ENCODE measurements around the gene ZXDC. TPM values are rescaled to one million over a fixed set of nuclear protein-coding genes. Genes with fewer than 3 reads are reported as not detected.

ZXDC gene, protein sequence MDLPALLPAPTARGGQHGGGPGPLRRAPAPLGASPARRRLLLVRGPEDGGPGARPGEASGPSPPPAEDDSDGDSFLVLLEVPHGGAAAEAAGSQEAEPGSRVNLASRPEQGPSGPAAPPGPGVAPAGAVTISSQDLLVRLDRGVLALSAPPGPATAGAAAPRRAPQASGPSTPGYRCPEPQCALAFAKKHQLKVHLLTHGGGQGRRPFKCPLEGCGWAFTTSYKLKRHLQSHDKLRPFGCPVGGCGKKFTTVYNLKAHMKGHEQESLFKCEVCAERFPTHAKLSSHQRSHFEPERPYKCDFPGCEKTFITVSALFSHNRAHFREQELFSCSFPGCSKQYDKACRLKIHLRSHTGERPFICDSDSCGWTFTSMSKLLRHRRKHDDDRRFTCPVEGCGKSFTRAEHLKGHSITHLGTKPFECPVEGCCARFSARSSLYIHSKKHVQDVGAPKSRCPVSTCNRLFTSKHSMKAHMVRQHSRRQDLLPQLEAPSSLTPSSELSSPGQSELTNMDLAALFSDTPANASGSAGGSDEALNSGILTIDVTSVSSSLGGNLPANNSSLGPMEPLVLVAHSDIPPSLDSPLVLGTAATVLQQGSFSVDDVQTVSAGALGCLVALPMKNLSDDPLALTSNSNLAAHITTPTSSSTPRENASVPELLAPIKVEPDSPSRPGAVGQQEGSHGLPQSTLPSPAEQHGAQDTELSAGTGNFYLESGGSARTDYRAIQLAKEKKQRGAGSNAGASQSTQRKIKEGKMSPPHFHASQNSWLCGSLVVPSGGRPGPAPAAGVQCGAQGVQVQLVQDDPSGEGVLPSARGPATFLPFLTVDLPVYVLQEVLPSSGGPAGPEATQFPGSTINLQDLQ
- polyA plus RNA-seq (ENCODE audit: insufficient read length in 12 of 12), result 10 to 100 TPM in 11 of 12 donors, not detected in 1; 16.3 to 29.1 (median 26.1) TPM
- long read RNA-seq, donor 1, full-length matches to known transcripts, result 22 of 22 reads
- long read RNA-seq, donor 1, partial matches to known transcripts, result 0 of 22 reads
- long read RNA-seq, donor 1, other reads (novel, unspliced or antisense), result 0 of 22 reads
- long read RNA-seq, donor 2, full-length matches to known transcripts, result 8 of 8 reads
- long read RNA-seq, donor 2, partial matches to known transcripts, result 0 of 8 reads
- long read RNA-seq, donor 2, other reads (novel, unspliced or antisense), result 0 of 8 reads
- long read RNA-seq, donor 3, full-length matches to known transcripts, result 6 of 6 reads
- long read RNA-seq, donor 3, partial matches to known transcripts, result 0 of 6 reads
- long read RNA-seq, donor 3, other reads (novel, unspliced or antisense), result 0 of 6 reads
- long read RNA-seq, donor 4, partial matches to known transcripts, result 0 of 3 reads
- long read RNA-seq, donor 4, other reads (novel, unspliced or antisense), result 0 of 3 reads
- long read RNA-seq, donor 5, full-length matches to known transcripts, result 12 of 12 reads
- long read RNA-seq, donor 5, partial matches to known transcripts, result 0 of 12 reads
- long read RNA-seq, donor 5, other reads (novel, unspliced or antisense), result 0 of 12 reads
- long read RNA-seq, donor 6, full-length matches to known transcripts, result 2 of 2 reads
- long read RNA-seq, donor 6, partial matches to known transcripts, result 0 of 2 reads
- long read RNA-seq, donor 6, other reads (novel, unspliced or antisense), result 0 of 2 reads
- long read RNA-seq, donor 7, transcript ZXDC-201 (6 exons, 2,579 nt), result major isoform, 5 of 7 reads
- long read RNA-seq, donor 7, partial matches to known transcripts, result 0 of 7 reads
- long read RNA-seq, donor 7, other reads (novel, unspliced or antisense), result 0 of 7 reads
- long read RNA-seq, donor 8, transcript ZXDC-201 (6 exons, 2,579 nt), result major isoform, 7 of 16 reads
- long read RNA-seq, donor 8, partial matches to known transcripts, result 7 of 16 reads
- long read RNA-seq, donor 8, other reads (novel, unspliced or antisense), result 0 of 16 reads
- long read RNA-seq, donor 9, partial matches to known transcripts, result 0 of 3 reads
- long read RNA-seq, donor 9, other reads (novel, unspliced or antisense), result 0 of 3 reads
- long read RNA-seq, donor 10, transcript ZXDC-201 (6 exons, 2,579 nt), result major isoform, 5 of 6 reads
- long read RNA-seq, donor 10, partial matches to known transcripts, result 0 of 6 reads
- long read RNA-seq, donor 10, other reads (novel, unspliced or antisense), result 0 of 6 reads
- long read RNA-seq, donor 11, transcript ZXDC-201 (6 exons, 2,579 nt), result major isoform, 8 of 18 reads
- long read RNA-seq, donor 11, partial matches to known transcripts, result 8 of 18 reads
- long read RNA-seq, donor 11, other reads (novel, unspliced or antisense), result 0 of 18 reads

DNA sequence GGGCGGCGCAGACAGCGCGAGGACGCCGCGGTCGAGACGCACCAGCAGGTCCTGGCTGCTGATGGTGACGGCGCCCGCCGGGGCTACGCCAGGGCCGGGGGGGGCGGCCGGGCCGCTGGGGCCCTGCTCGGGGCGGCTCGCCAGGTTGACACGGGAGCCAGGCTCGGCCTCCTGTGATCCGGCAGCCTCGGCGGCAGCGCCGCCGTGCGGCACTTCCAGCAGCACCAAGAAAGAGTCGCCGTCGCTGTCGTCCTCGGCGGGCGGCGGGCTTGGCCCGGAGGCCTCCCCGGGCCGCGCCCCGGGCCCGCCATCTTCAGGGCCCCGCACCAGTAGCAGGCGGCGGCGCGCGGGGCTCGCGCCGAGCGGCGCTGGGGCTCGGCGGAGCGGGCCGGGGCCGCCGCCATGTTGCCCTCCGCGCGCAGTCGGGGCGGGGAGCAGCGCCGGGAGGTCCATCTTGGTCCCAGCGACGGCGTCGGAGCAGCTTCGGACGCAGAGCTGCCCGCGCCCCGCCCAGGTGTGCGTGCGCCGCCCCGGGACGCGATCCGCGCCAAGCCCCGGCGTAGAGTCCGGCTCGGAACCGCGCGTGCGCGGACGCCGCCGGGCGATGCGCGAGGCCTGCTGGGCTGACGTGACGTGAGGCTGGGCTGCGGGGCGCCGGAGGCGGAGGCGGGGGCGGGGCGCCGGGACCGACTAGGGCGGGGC lies at the start of gene ZXDC:
TSS of gene ZXDC (minus strand) at position 479 of the 702 bp plus-strand sequence. CDS start at position 453, 26 bp downstream.
- peak; percentile 93 for DNase-seq

DNA sequence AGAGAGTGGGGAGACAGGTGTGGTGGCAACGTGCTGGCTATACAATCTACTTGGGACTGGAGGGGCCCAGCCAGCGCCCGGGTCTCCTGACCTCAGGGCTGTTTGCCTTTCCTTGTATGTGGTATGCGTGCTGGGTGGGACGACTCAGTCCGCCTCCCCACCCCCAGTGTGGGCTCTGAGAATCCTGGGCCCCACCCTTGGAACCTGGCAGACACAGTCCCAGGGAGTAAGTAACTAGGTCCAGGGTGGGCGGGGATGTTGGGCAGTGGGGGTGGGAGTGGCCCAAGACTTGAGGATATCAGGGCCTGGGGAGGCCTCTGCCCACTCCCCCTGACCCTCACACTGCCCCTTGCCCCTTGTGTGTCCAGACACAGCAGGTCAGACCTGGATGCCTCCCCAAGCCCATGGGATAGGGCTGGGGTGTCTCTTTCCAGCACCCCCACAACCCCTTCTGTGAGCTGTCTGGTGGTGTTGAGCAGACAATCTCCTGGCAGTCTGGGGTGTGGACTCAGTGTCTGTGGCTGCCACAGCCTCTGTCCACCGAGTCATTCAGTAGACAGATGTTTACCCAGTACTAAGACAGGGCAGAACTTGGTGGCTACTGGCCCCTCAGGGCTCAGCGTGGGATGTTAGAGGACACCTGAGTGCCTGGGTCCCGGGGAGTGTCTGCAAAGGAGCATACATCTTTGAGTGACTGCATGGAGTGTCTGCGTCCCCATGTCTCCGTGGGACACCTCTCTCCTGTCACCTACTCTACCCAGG lies 49.6 kb upstream of the ZXDC start:
- no peak for DNase-seq

DNA sequence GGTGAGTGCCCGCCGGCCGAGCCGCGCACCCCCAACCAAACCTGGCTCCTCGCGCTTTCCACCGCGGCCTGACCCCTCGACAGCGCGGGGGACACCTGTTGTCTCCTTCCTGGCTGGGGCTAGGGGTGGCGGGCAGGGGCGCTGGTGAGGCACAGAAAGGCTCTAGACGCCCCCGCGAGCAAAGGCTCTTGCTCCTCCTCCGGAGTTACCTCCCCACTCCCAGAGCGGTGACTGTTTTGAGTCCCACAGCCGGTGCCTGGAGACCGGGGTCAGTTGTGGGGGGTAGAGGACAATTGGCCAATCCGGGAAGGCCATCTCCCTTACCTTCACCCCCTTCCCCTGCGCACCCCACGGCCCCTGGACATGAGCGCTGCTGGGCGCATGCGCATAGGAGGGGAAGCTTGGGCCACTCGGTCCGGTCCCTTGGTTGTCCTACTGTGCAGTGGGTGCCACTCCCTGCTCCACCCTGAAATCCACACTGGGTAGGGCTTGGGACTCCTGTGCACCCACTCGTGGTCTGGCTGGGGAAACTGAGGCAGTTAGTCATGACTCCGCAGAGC lies 48.8 kb upstream of the ZXDC start:
- DNase-seq, result no peak

DNA sequence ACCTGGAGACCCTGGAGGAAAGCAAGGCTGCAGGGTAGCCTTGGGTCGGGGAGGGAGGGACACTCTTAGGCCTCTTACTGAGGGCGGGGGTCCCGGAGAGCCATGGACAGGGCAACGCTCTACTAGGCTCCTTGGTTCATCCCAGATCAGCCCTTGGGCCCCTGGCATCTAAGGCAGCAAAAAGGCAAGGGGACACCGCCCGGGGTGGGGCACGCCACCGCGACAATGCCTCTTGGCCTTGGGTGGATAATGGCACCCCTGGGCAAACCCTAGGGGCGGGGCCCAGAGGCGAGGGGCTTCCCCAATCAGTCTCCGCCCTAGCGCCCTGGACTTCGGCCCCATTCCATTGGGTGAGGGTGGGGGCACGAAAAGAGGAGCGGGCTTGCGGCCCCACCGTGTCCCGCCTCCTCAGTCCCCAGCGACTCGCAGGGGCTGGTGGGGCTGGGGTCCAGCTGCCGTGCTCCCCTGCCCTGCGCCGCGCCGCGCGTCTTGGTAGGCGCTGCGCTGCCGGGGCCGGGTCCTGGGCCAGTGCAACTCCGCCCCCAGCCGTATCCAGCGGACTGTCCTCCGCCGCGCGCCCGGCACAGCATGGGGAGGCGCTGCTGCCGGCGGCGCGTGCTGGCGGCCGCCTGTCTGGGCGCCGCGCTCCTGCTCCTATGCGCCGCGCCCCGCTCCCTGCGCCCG lies 48.2 kb upstream of the ZXDC start, which contains the start of gene CHST13:
TSS of gene CHST13 (plus strand) at position 411 of the 684 bp plus-strand sequence. CDS start at position 589, 178 bp downstream.
- DNase-seq, result no peak

DNA sequence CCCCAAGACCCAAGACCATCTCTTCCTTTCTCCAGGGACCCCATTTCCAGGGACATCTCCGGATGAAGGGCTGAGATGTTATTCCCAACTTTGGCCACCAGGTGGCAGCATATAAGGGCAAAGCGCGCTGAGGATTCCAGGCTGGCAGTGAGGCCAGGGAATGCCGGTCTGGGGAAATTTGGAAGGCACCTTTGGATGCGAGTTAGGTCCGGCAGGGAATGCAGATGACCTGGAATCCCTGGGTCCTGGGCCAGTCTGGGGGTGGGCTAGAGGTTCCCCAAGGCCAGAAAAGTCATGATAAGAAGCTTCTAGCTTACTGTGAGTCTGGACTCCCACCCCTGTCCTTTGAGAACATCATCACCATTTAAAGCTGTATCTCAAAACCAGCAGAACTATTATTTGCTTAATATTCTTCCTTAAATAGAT lies 46.7 kb upstream of the ZXDC start:
- DNase-seq, result peak; percentile 57

DNA sequence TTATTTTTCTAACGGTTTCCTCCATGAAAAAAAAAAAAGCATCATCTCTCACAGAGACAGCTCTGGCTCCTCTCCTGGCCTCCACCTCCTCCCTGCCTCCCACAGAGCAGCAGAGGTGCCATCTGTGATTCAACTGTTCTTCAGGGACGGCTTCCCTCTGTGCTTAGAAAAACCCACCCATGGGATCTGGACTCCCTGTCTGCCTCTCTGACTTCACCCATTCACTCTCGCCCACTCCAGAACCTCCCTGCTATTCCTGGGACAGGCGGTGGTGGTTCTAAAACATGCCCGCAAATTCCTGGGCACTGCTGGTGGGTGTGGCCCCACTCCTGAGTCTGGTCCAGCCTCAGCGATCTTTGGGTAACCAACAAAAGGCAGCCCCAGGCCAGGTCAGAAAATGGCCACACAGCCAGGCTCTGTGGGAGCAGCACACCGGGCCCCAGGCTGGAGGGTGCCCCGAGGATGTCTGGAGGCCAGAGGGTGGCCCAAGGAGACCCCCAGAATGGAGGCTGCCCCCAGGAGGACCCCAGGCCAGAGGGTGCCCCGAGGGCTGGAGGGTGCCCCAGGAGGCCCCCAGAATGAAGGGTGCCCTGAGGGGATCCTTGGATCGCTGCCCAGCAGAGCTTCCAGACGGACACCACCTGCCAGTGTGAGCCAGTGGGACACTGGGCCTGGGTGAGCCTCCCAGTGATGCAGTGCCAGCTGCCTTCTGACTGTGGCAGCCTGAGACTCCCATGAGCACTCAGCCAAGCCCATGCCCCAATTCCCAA lies 45.6 kb upstream of the ZXDC start:
- DNase-seq, result no peak

DNA sequence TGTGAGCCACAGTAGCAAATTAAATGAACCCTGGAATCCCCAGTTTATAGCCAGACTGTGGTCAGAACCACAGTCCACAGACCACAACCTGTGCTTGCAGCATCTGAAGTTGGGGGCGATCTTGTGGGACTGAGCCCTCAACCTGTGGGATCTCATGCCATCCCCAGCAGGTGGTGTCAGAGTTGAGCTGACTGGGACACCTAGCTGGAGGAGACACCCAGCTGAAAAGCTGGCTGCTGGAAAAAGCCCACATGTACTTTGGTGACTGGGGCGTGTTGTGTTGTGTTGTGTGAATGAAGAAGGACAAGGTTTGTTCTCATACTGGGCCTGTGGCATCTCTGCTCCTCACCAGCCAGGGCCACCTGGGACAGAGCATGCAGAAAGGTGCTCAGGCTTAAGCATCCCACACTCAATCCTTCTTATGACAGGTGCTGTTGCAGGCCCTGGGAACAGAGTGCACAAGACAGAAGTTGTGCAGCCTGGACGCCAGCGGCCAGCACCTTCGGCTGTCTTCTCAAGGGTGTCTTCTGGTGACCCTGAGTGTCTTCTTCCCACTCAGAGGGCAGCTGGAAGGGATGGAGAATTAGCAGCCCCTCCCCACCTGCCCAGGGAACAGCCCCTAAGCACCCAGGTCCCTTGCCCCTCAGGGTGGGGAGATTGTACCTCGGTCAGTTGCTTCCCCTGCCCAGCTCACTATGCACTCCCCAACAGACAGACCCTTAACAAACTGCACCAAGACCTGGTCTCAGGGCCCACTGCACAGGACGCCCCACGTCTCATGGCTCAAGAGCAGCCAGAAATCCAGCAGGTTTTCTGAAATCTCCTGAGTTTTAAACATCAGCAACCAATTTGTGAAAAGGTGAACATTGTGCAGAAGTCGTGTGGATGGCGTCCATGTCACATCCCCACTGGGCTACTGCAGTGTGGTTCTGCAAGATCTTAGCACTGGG lies 44.1 kb upstream of the ZXDC start:
- DNase-seq, result no peak

DNA sequence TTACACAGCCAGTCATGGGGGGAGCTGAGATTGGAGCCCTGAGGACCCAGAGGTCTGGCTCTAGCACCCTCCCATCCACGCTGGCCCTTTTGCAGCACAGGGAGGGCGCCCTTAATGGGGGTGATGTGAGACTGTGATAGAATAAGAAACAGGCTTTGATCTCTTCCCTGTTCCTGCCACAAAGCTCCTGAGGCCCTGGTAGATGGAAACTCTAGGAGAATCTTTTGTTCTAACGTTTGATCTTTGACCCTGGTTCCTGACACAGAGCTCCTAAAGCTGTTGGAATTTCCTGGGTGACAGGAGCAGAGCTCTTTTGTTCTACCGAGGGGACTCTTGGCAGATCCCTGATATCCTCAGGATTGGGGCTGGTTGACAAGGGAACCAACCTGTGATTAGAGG lies 43.1 kb upstream of the ZXDC start:
- DNase-seq, result no peak

DNA sequence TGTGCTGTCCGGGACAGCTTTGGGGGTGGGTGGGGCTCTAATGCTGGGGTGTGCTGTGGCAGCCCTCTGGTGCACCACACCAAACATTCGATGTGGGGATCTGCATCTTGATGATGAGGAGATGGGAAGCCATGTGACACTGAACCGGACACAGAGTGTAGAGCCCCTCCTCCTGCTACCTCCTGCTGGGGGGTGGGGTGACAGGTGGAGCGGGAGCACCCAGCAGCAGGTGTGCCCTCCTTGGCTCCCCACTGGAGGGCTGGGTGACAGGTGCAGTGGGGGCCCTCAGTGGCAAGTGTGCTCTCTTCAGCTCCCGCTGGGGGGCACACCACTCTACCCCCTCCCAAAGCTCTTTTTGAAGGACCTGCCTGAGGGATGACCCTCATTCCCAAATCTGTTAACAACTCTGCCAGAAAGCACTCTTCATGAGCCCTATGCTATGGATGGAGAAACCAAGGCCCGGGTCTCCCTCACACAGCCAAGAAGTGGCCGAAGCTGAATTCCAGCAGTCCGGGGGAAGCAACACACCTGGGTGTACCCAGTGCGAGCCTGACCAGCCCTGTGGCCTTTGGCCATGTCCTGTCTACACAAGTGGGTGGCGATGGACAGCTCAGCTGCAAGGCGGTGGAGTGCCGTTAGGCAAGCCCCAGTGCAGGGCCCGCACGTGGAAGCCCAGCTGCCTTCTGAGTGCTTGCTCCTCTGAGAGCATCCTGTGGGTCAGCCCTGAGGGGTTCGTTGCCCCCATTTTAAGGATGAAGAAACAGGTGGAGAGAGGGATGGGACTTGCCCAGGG lies 42.5 kb upstream of the ZXDC start:
- no peak for DNase-seq

DNA sequence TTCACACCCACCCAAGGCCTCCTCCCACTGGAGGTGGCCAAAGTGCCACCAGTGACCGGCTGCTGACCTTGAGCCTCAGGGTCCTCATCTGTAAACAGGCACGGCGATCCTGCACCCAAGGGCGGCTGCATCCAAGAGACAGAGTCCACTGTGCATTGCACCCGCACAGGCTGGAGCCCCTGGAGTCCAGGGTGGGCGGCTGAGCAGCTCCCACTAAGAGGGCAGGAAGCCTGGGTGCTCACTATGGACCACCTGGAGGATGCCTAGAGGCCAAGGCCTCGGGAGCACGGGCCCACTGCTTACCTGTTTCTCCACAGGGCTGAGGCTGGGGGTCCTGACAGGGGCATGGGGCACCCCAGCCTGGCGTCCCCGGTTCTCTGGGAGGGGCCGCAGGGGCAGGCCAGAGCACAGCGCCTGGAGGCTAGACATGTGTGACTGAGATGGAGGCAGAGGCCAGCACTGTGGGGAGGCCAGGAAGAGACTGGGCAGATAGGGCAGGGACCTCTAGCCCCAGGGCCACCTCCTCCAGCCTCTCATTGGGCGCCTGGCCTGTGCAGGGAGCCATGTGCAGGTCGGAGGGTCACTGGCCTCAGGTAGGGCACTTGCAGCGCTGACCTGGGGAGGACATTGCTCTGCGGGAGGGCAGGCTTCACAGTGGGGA lies 41.7 kb upstream of the ZXDC start, which contains the start of gene UROC1:
TSS of gene UROC1 (minus strand) at position 483 of the 661 bp plus-strand sequence. CDS start at position 429, 54 bp downstream.
- DNase-seq, result no peak

DNA sequence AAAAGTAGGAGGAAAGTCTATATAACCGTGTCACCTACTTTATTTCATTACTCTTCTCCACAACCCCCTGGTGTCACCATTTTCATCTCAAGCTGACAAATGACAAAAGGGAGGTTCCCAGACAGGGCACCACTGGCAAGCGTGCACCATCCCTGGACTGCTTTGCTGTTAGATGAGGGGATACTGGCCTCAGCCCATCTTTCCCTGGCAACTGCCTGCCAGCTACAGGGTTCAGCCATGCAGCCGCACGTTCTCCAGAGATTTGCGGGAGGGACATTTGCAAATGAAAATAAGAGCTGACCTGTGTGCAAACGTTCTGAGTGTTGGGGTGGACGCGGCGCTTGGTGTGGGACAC lies 41.2 kb upstream of the ZXDC start:
- no peak for DNase-seq

DNA sequence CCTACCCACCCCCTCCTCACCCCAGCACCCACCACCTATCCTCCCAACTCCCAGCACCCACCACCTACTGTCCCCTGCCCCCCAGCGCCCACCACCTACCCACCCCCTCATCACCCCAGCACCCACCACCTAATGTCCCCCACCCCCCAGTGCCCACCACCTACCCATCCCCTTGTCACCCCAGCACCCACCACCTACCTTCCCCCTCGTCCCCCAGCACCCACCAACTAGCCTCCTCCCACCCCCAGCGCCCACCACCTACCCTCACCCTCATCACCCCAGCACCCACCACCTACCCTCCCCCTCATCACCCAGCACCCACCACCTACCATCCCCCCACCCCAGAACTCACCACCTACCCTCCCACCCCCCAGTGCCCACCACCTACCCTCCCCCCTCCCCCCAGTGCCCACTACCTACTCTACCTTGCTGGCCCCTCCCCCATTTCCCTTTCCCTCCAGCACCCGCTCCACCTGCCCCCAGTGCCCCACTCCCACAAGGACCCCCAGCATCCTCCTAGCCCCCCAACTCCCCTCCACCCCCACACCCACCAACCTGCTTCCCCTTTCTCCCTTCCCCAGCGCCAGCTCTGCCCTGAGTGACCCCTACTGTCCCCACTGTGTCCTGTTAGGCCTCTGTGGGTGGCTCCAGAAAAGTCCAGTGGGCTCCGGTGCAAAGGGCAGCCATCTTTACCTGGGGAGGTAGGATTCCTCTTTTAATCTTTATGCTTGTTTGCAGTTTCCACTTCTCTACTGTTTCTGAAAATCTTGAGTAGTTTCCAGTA lies 40.7 kb upstream of the ZXDC start:
- DNase-seq, result no peak

Measured in muscle of arm (tissue), 14 donors.